HG02588 (cell line): Measurements from ENCODE around the gene MRM2.
"Not testable (repeated sequence)": the region's sequence is repeated elsewhere in the genome, so short reads cannot be mapped to it uniquely, and the experiment has no call there.

Experiments used
- ATAC-seq: cut with Tn5 transposase; IDR thresholded peaks from one replicate; pipeline ENCODE4 v1.9.1; 2021; ENCODE audit warnings: mild to moderate bottlenecking, moderate library complexity; ENCODE audit not compliant: unreplicated experiment

MRM2 gene

DNA sequence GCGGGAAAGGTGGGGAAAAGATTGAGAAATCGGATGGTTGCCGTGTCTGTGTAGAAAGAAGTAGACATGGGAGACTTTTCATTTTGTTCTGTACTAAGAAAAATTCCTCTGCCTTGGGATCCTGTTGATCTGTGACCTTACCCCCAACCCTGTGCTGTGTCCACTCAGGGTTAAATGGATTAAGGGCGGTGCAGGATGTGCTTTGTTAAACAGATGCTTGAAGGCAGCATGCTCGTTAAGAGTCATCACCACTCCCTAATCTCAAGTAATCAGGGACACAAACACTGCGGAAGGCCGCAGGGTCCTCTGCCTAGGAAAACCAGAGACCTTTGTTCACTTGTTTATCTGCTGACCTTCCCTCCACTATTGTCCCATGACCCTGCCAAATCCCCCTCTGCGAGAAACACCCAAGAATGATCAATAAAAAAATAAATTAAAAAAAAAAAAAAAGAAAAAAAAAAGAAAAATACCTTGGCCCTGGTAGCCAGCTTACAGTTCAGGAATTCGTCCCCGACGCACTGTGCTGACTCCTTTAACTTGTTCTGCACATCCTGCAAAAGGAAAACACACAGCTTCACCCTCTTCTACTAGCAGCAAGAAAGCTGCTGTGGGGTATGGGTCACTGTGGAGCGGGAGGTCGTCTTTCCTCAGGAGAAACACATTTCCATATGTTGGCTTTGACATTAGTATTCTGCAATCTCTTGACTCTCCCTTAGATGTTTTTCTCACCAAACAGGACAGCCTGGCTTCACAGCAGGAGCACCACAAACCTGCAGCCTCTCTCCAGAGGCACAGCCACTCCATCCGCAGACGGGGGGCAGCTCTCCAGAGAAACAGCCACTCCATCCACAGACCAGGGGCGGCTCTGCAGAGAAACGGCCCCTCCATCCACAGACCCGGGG is 27.3 kb upstream of the MRM2 start:
- ATAC-seq, result not testable (repeated sequence)

GRCh38 chr7:2266911-2267310 is 24.9 kb upstream of the MRM2 start:
- no peak for ATAC-seq

GRCh38 chr7:2264158-2264557 is 22.2 kb upstream of the MRM2 start:
- no peak for ATAC-seq

- no peak for ATAC-seq
These were observed 21.2 kb upstream of the MRM2 start for GRCh38 chr7:2263176-2263575.

DNA sequence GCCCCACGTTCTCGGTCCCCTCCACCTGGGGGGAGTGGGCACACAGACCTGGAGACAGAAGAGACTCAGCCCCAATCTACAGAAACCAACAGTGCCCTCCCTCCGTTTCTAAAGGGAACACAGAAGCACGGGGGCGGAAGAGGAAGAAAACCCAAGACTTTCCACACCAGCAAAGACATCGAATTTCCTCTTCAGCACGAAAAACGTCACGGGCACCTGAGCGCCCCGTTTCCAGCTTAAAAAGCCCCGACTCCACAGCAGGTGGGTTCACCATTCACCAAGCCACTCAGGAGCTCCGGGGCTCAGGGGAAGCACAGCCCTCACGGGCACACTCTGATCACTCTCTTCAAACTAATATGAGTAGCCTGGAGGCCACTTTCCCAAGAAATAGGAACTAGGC is 19.6 kb upstream of the MRM2 start:
- ATAC-seq, result no peak

DNA sequence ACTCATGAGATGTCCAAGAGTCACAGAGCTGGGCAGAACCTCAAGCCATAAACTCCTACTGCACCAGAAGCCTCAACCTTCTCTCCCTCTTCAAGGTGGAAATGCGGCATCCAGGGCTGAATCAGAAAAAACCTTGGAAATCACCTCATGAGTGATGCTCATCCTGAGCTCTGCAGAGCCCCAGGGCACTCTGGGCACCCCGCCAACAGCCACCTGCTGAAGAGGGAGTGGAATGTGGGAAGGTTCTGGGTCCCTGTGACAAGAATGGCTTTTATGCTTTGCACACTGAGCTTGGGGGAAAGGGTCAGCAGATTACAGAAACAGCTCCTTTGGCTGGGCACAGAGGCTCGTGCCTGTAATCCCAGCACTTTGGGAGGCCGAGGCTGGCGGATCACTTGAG is 18.8 kb upstream of the MRM2 start:
- ATAC-seq, result no peak

- ATAC-seq, result no peak
These were observed 17.5 kb upstream of the MRM2 start for GRCh38 chr7:2259480-2259879.

DNA sequence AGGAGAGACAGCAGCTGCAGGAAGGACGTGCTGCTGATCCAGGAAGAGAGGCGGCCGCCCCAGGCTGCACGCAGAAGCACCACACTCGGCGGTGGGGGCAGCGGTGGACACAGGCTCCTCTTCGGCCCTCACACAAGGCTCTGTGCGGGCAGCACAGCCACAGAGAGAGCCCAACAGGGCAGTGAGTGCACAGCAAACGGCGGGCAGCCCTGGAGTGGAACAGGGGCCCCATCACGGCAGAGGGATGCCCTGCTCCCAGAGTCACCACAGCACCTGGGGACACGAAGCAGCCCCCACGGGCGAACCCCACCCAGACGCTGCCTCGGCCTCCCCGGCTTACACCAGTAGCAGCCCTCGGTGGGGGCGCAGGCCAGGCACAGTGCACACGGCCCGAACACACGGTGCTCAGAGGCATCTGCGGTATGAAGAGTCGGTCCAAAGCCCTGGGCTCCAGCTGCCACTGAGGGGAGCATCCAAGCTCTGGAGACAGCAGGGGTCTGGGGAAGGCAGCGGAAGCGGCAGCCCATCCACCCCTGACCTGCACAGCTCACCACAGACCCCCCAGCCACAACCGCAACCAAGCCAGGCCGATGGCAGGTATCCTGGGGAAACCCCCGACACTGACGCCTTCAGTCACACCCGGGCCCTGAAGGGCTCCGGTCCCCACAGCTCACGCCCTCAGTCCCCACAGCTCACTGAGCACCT is 16.8 kb upstream of the MRM2 start:
- peak; percentile 59 for ATAC-seq

GRCh38 chr7:2257651-2258050 is 15.6 kb upstream of the MRM2 start:
- ATAC-seq, result no peak

DNA sequence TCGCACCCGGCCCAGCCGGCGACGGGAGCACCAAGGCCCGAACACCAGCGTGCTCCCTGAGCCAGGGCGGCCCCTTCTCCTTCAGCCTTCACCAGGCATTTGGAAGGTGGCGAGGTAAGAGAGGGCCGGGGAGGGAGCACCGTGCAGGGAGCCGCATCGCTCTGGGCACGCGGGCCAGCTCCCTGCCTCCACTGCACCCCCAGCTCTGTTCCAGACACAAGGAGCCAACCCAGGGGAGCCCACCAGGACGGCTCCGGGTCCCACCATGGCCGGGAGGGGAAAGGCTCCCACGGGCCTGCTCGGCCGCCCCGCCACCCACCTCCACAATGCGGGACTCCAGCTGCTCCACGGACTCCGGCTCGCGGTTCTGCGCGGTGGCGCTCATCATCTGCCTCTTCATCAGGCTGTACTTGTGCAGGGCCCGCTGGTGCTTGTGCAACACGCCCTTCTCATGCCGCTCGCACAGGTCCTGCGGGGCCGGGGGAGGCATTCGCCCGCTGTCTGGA is 15.1 kb upstream of the MRM2 start:
- no peak for ATAC-seq

DNA sequence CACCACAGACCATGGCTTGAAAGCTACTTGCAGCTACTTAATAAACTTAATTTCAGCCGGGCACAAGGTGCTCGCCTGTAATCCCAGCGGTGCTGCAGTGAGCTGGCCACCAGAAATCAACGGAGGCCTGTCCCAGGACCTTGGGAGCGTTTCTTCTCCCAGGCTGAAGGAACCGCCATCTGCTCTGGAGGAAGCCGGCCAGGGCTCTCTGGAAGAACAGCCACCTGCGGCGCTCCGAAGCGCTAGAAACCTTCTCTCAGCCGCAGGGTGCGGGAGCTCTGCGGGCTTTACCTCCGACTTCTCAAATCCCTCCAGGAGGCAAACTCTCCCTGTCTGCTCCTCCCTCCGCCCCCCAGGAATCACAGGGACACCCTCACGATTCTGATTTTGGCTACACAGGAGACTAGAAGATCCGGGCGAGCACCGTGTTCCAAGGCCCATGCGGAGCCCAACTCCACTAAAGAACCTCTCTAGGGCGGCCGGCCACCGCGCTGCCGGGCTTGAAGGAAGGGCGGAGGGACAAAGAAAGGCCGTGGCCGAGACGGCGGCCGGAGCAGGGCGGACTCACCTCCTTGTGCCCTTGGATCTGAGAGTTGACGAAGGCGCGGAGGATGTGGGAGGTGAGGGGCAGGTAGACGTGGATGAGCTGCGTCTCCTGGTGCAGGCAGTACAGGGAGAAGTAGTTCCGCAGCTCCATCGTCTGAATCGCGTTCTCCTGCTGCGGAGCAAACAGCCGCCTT is 14.5 kb upstream of the MRM2 start:
- no peak for ATAC-seq

GRCh38 chr7:2255145-2256139 is 13.4 kb upstream of the MRM2 start:
- ATAC-seq, result no peak

- ATAC-seq, result no peak
These were observed 12.6 kb upstream of the MRM2 start for GRCh38 chr7:2254429-2255144.

DNA sequence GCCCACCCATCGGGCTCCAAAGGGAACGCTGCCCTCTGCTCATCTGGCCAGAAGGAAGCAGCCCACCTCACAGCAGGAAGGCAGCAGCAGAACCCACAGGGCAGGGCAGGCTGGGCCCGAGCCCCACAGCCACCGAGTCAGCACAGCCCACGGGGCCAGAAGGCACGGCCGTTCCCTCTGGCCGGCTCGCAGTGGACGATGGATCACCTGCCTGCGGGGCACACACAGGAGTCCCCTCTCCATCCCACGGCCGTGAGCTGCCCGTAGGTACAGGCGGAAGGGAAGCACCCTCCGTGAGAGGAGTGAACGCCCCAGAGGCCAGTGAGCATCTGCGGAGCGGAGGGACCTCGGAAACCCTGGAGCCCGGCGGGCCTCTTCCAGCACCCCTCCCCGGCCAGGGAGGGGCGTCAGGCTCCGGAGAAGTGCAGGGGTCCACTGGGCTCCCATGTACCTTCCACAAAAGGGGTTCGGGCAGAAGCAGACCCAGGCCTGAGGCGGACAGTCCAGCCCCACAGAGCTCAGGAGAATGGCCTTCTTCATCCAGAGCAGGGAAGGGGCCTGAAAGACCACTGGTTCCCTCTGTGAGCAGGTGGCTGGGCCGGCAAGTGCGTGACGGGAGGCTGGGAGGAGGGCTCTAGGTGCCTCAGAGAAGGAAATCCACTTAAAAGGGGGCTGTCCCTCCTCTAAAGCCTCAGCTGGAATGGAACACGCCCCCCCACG is 11.7 kb upstream of the MRM2 start:
- ATAC-seq, result no peak

GRCh38 chr7:2253021-2253420 is 11.0 kb upstream of the MRM2 start:
- ATAC-seq, result no peak

DNA sequence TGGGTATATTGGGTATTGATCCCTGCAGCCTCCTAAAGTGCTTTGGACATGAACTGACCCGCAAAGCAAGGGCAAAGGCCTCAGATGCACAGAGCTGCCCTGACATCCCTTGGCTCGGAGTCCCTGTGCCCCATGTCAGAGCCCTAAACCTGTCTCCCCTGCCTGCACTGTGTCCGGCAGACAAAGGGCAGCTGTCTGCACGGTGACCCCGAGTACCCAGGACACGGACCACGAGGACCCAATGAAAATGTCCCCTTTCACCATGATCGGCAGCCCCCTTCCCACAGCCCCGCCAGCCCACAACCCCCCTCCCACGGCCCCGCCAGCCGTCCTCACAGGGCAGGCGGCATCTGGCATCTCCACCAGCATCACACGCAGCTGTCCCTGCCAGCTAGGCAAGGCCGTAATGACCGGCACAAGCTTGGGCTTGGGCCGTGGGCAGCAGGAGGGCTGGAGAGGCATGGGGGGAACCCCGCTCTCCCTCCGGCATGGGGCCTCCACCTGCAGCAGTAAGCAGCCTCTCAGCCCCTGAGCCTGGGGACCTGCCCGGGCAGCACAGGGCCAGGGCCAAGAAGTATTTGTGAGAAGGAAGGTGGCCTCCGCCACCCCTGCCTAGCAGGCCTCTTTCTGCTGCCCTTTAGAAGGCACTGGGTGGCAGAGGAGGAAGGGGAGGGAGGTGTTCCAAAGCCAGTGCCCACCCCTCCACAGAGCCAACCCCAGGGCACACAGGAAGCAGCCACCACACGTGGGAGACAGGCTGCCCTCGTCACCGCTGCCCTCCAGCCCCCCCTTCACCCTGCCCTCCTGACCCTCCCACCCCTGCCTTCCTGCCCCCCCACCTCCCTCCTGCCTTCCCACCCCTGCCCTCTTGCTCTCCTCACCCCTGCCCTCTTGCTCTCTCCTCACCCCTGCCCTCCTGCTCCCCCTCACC is 10.1 kb upstream of the MRM2 start:
- no peak for ATAC-seq

- no peak for ATAC-seq
These were observed 9.4 kb upstream of the MRM2 start for GRCh38 chr7:2251381-2251780.
